Lower leg skin (tissue), 3 donors: ENCODE measurements around the gene RGS7BP.

Experiments
- CTCF ChIP-seq, 3 donors: fragments of 450-650 bp; IDR thresholded peaks; one replicate each; pipeline ENCODE4 v1.5.1; 2016; ENCODE audit warnings: antibody characterized with exemption in 3 of 3, mild to moderate bottlenecking in 3 of 3, moderate library complexity in 2 of 3
- POLR2A ChIP-seq, 2 donors: fragments of 450-650 bp; IDR thresholded peaks; one replicate each; pipeline ENCODE4 v1.6.1; 2016 to 2017; ENCODE audit warnings: antibody characterized with exemption in 2 of 2, mild to moderate bottlenecking in 1 of 2, moderate library complexity in 1 of 2

DNA sequence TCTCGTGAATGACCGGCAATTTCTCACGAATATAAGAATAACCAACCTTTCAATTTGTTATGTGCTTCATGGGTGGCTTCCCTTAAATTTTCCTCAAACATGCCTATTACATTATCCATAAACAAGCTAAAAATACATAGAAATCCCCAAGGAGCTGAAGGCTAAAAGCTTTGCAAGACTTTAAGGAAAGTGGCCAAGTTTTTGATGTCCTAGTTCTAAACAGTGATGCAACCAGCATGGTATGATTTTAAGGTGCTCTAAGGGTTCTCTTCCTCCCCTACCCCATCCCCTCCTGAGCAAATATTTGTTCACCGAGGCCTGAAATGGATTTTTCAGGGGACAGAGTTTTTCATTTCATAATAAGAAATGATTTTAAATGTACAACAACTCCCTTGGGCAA, 79.8 kb downstream of the RGS7BP start:
- no peak for TF ChIP-seq CTCF (IDR thresholded peaks at IDR 0.05)
- TF ChIP-seq POLR2A (IDR thresholded peaks at IDR 0.05): no peak
